ENCODE results near the gene OPCML. TPM values are rescaled to one million over a fixed set of nuclear protein-coding genes. Genes with fewer than 3 reads are reported as not detected.

OPCML gene
- total RNA-seq, 1 experiment from 2014 or later = 0.94 TPM

GRCh38 chr11:133072378-133072777 lies 459.9 kb downstream of the OPCML start:
- Mint-ChIP-seq H3K9me3 (no peaks in the 10 kb centered on the region), H3K4me3 (no peak overlapping the region), H3K4me1 (peaks cover 21 to 24% of the 10 kb centered on the region in 2 experiments), H3K27ac (no peak overlapping the region), H3K36me3 (ENCODE audit: insufficient read depth in 1 of 3, low read depth in 3 of 3) (no peaks in the 10 kb centered on the region), H3K27me3 (ENCODE audit: low read depth) (peaks cover 5% of the 10 kb centered on the region)
- Histone ChIP-seq H2BK20ac (ENCODE audit: low read depth, low read length, poor library complexity, severe bottlenecking) (no peak overlapping the region), H3K9ac (ENCODE audit: extremely low read depth, insufficient read length, low read length) (no peak overlapping the region), H3K23me2 (ENCODE audit: insufficient read length, low read depth, low read length, poor library complexity, severe bottlenecking) (no peaks in the 10 kb centered on the region), H2BK15ac (ENCODE audit: low read depth, low read length) (no peak overlapping the region), H3K79me1 (ENCODE audit: insufficient read depth, low read depth, low read length, poor library complexity, severe bottlenecking) (no peaks in the 10 kb centered on the region), H3K23ac (ENCODE audit: insufficient read length, low read depth, low read length) (no peak overlapping the region), H3K4me1 (ENCODE audit: insufficient read depth, low read length) (peaks cover 8% of the 10 kb centered on the region; the same call in 1 of the 2 replicates), H3K4ac (ENCODE audit: low read depth, low read length) (no peak overlapping the region), H3K56ac (ENCODE audit: insufficient read length, low read depth, low read length) (no peak overlapping the region), H3K27me3 (ENCODE audit: insufficient read depth, low read length) (no peaks in the 10 kb centered on the region), H2BK120ac (ENCODE audit: low read depth, low read length, poor library complexity, severe bottlenecking) (no peak overlapping the region), H3K4me2 (ENCODE audit: insufficient read depth, insufficient read length, low read length) (no peak overlapping the region), H3K14ac (ENCODE audit: insufficient read depth, low read length) (no peak overlapping the region), H3K9me3 (ENCODE audit: control insufficient read depth, low read depth, low read length) (no peaks in the 10 kb centered on the region), H2BK12ac (ENCODE audit: insufficient read length, low read depth, low read length) (no peak overlapping the region), H2AK5ac (ENCODE audit: insufficient read length, low read length) (no peak overlapping the region), H4K5ac (ENCODE audit: insufficient read length, low read depth, low read length) (no peak overlapping the region), H3T11ph (ENCODE audit: low read length) (no peak overlapping the region), H4K8ac (replicated peaks; ENCODE audit: insufficient read length, low read depth, low read length) (no peak overlapping the region), H2BK5ac (ENCODE audit: insufficient read length, low read length) (no peak overlapping the region), H4K20me1 (ENCODE audit: control insufficient read depth, insufficient read depth, insufficient read length) (no peaks in the 10 kb centered on the region), H2AFZ (ENCODE audit: low read length) (no peak overlapping the region), H4K91ac (ENCODE audit: insufficient read length, low read depth, low read length) (no peak overlapping the region), H3K79me2 (ENCODE audit: insufficient read depth, low read length) (no peaks in the 10 kb centered on the region), H3K18ac (ENCODE audit: insufficient read length, low read depth, low read length) (no peak overlapping the region), H3K27ac (ENCODE audit: insufficient read length, low read depth, low read length) (no peak overlapping the region)
- DNase-seq = no peak
- no peak for TF ChIP-seq CTCF (conservative IDR thresholded peaks at IDR 0.05)
- WGBS (ENCODE audit: extremely low coverage, insufficient read length, low lambda C conversion rate) = no CpG with 5 or more reads among the region's 7 CpGs

All from H9 (cell line).